Measurements from ENCODE around the gene CARD19. TPM values are rescaled to one million over a fixed set of nuclear protein-coding genes. Genes with fewer than 3 reads are reported as not detected.

The CARD19 gene
- total RNA-seq, 4 donors from 2014 or later, result 37.0 to 61.8 (median 49.1) TPM

DNA sequence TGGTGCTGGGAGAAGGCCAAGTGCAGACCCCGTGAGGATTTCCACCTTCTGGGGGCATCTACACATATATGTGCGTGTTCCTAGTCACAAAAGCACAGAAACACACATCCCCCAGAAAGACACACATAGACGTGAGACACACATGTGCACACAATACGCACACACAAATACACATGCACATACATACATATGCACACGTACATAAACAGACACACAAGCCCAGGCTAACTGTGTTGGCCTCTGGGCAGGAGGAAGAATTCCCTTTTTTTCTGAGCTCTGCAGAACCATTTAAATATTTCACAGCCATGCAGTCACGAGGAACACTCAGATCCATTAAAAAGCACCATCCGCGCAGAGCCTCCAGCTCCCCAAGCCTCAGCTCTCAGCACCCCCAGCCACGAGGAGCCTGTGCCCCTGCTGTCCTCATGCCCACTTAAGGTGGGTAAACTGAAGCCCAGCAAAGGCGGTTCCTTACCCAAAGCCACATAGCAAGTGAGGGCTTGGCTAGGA is 32.8 kb downstream of the CARD19 start:
- peak in 1 of 2 donors; percentile 5 for DNase-seq
- Histone ChIP-seq H3K4me1 (peaks cover 67 to 82% of the 10 kb centered on the region in 2 donors), H3K27me3 (no peaks in the 10 kb centered on the region), H3K9me3 (no peaks in the 10 kb centered on the region), H3K36me3 (peaks cover 10 to 12% of the 10 kb centered on the region in 2 donors), H3K4me3 (replicated peaks in 1 of 3) (no peak overlapping the region), H3K27ac (peak overlapping the region in 2 of 3 donors; percentile 96 to 98)
- TF ChIP-seq POLR2A (IDR thresholded peaks at IDR 0.05), result no peak
- TF ChIP-seq CTCF (IDR thresholded peaks at IDR 0.05), result no peak
- 84 to 89% methylated on average over 9 to 10 of the region's 10 CpGs for WGBS, 2 donors
- intact Hi-C loops (cut with DNase I), result no loop called here

- H3K36me3 ChIP-seq, result peaks cover 5 to 7% of the 10 kb centered on the region in 2 donors
- no peaks in the 10 kb centered on the region for H3K9me3 ChIP-seq
- H3K27ac ChIP-seq, result peak overlapping the region; percentile 48 to 98 (median 96)
- 69 to 71% methylated on average over 4 of the region's 8 CpGs for WGBS, 2 donors
- TF ChIP-seq POLR2A (IDR thresholded peaks at IDR 0.05) (no peak), CTCF (IDR thresholded peaks at IDR 0.05) (no peak)
- no peak overlapping the region for H3K4me3 ChIP-seq (replicated peaks in 1 of 3)
- H3K4me1 ChIP-seq, result peaks cover 67 to 82% of the 10 kb centered on the region in 2 donors
- intact Hi-C loops (cut with DNase I), result no loop called here
- peak in 1 of 2 donors; percentile 45 for DNase-seq
- no peaks in the 10 kb centered on the region for H3K27me3 ChIP-seq
Observed at GRCh38 chr9:93129286-93129685, 33.3 kb downstream of the CARD19 start.

GRCh38 chr9:93129691-93130500 is 33.9 kb downstream of the CARD19 start:
- peaks cover 73 to 88% of the 10 kb centered on the region in 2 donors for H3K4me1 ChIP-seq
- no peak for TF ChIP-seq POLR2A (IDR thresholded peaks at IDR 0.05)
- TF ChIP-seq CTCF (IDR thresholded peaks at IDR 0.05), result no peak

GRCh38 chr9:93130861-93131481 is 35.0 kb downstream of the CARD19 start:
- TF ChIP-seq POLR2A (IDR thresholded peaks at IDR 0.05) (no peak), CTCF (IDR thresholded peaks at IDR 0.05) (no peak)

More at GRCh38 chr9:93129691-93130500, 33.9 kb downstream of the CARD19 start:
- peak in 1 of 2 donors; percentile 40 for DNase-seq
- 60 to 82% methylated on average over 7 to 8 of the region's 11 CpGs for WGBS, 2 donors
- intact Hi-C loops (cut with DNase I), result loop anchor here (10.0 kb wide), 1 partner anchor 325 kb away; the partner anchor contains the start of genes FAM120A and FAM120AOS
- Histone ChIP-seq H3K27me3 (no peaks in the 10 kb centered on the region), H3K4me3 (replicated peaks in 1 of 3) (no peak overlapping the region), H3K36me3 (peaks cover 0 to 1% of the 10 kb centered on the region in 2 donors), H3K9me3 (no peaks in the 10 kb centered on the region), H3K27ac (peak overlapping the region; percentile 48 to 98 (median 96))

More at GRCh38 chr9:93130861-93131481, 35.0 kb downstream of the CARD19 start:
- H3K4me1 ChIP-seq, result peaks cover 77 to 85% of the 10 kb centered on the region in 2 donors
- DNase-seq, result peak in 1 of 2 donors; percentile 32
- H3K4me3 ChIP-seq (replicated peaks in 1 of 3), result no peak overlapping the region
- peak overlapping the region; percentile 93 to 98 (median 96) for H3K27ac ChIP-seq
- H3K36me3 ChIP-seq, result no peaks in the 10 kb centered on the region
- WGBS, 2 donors, result 70 to 79% methylated on average over 8 to 14 of the region's 15 CpGs
- no peaks in the 10 kb centered on the region for H3K9me3 ChIP-seq
- intact Hi-C loops (cut with DNase I), result loop anchor here (10.0 kb wide), 1 partner anchor 324 kb away; the partner anchor contains the start of genes FAM120A and FAM120AOS
- no peaks in the 10 kb centered on the region for H3K27me3 ChIP-seq
